Common myeloid progenitor, CD34-positive (primary cell): ENCODE data around the gene TXNRD2.
A peak's percentile ranks its signal among the peaks of the same experiment; 100 is the strongest.

ENCODE experiments used
- CTCF ChIA-PET: fragments of 350-600 bp; sonication (Branson Sonifier 250); formaldehyde crosslinking; loops from one replicate; lab custom pipeline; 2021; ENCODE audit warnings: antibody characterized with exemption; lab: Charles Lee
- POLR2A ChIA-PET: fragments of 350-600 bp; sonication (Branson Sonifier 250); formaldehyde crosslinking; loops from one replicate; lab custom pipeline; 2021; ENCODE audit warnings: antibody characterized with exemption; lab: Charles Lee
- DNase-seq, 3 donors: peaks; one replicate each; pipeline versions ENCODE4 v3.0.0 to v3.0.0-alpha.2; 2013
- H3K27ac ChIP-seq, 2 experiments: 1 replicate in 1 of 2; 2 replicates in 1 of 2; pipeline ENCODE4 v1.7.0; 2013; ENCODE audit warnings: inconsistent platforms in 2 of 2, low read length in 2 of 2, mild to moderate bottlenecking in 2 of 2, low read depth in 1 of 2, moderate library complexity in 1 of 2; ENCODE audit not compliant: severe bottlenecking in 2 of 2, insufficient read depth in 1 of 2, poor library complexity in 1 of 2
- H3K27me3 ChIP-seq, 5 experiments: replicated peaks in 2 of 5; 1 replicate in 3 of 5; 2 replicates in 2 of 5; pipeline versions ENCODE4 v1.6.1 to v1.7.0; 2013; ENCODE audit warnings: low read length in 4 of 5, mild to moderate bottlenecking in 2 of 5, moderate library complexity in 2 of 5, inconsistent platforms in 1 of 5; ENCODE audit not compliant: insufficient read depth in 5 of 5, control insufficient read depth in 4 of 5
- H3K36me3 ChIP-seq, 4 experiments: 1 replicate in 2 of 4; 2 replicates in 2 of 4; pipeline versions ENCODE4 v1.6.1 to v1.7.0; 2013; ENCODE audit warnings: low read length in 3 of 4, control low read depth in 1 of 4, mild to moderate bottlenecking in 1 of 4; ENCODE audit not compliant: control insufficient read depth in 4 of 4, insufficient read depth in 4 of 4
- H3K4me1 ChIP-seq, 4 experiments: 1 replicate in 3 of 4; 2 replicates in 1 of 4; pipeline versions ENCODE4 v1.6.1 to v1.7.1; 2013; ENCODE audit warnings: low read length in 3 of 4, mild to moderate bottlenecking in 3 of 4, control low read depth in 1 of 4, inconsistent platforms in 1 of 4, moderate library complexity in 1 of 4; ENCODE audit not compliant: control insufficient read depth in 4 of 4, insufficient read depth in 4 of 4; ENCODE audit errors: control extremely low read depth in 1 of 4
- H3K4me3 ChIP-seq, 7 experiments: 1 replicate in 4 of 7; 2 replicates in 3 of 7; pipeline versions ENCODE4 v1.5.1 to v1.7.0; 2013; ENCODE audit warnings: mild to moderate bottlenecking in 7 of 7, low read length in 6 of 7, moderate library complexity in 6 of 7, inconsistent platforms in 2 of 7, low read depth in 2 of 7, control low read depth in 1 of 7; ENCODE audit not compliant: insufficient read depth in 4 of 7, control insufficient read depth in 1 of 7; ENCODE audit errors: extremely low read depth in 1 of 7
- H3K9me3 ChIP-seq, 5 experiments: 1 replicate in 4 of 5; 2 replicates in 1 of 5; pipeline versions ENCODE4 v1.6.1 to v1.7.1; 2013; ENCODE audit warnings: low read length in 4 of 5, mild to moderate bottlenecking in 2 of 5, inconsistent platforms in 1 of 5, low read depth in 1 of 5, moderate library complexity in 1 of 5; ENCODE audit not compliant: control insufficient read depth in 4 of 5, insufficient read depth in 2 of 5; ENCODE audit errors: control extremely low read depth in 1 of 5
- WGBS: methylation state at CpG from one replicate; pipeline ENCODE4 v1.1.5; 2013; ENCODE audit not compliant: insufficient coverage; 5-methylcytosine and 5-hydroxymethylcytosine counted together

Gene TXNRD2

DNA sequence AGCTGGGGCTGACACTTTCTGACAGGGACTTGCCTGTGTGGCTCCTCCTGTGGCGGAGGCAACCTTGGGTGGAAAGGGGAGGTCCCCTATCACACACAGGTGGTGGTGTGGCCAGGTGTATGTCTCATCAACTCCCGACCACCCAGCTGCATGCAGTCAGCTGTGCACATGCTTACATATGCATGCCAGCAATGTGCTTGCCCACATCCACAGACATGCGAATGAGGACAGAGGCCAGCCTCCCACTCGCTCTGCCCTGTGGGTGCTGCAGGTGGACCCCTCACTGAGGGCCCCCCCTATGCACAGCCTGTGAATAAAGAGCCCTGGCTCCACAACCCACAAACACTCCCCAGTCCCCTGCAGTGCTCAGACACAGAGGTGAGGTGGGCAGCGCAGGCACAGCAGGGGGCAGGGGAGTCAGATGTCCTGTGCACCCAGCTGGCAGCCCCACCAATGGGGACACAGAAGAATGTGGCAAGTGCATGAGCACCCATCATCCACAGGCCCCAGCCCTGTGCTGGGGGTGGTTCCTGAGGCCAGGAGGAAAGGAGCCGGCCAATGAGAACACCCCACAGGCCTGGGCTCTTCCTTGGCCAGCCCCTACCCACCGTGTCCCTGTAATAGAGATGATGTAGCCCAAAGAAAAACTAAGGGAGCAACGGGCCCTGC lies 96.4 kb downstream of the TXNRD2 start:
- peaks cover 0 to 4% (median 0%) of the 10 kb centered on the region in 5 experiments for H3K9me3 ChIP-seq
- no peak overlapping the region for H3K27ac ChIP-seq
- ChIA-PET POLR2A (interaction anchor here (0.9 kb wide), 1 partner anchor 21 kb away, joined by 3 read pairs; no protein-coding TSS in a partner anchor), CTCF (interaction anchor here (1.0 to 2.1 kb wide), 7 partner anchors 10 to 126 kb away, joined by 3 to 13 read pairs (median 4); partner anchors contain the start of genes GNB1L and RTL10)
- peaks cover 3 to 29% (median 15%) of the 10 kb centered on the region in 4 experiments for H3K36me3 ChIP-seq
- peak overlapping the region in 4 of 7 experiments; percentile 30 to 62 (median 58) for H3K4me3 ChIP-seq
- peak in 1 of 3 donors; percentile 8 for DNase-seq
- WGBS: 79% methylated on average over 7 of the region's 8 CpGs
- H3K27me3 ChIP-seq: no peaks in the 10 kb centered on the region
- peaks cover 0 to 23% (median 21%) of the 10 kb centered on the region in 4 experiments for H3K4me1 ChIP-seq

GRCh38 chr22:19844377-19845053 lies 97.1 kb downstream of the TXNRD2 start:
- Histone ChIP-seq H3K4me3 (peak overlapping the region in 5 of 7 experiments; percentile 30 to 62 (median 57)), H3K27me3 (no peaks in the 10 kb centered on the region), H3K9me3 (peaks cover 0 to 4% (median 0%) of the 10 kb centered on the region in 5 experiments), H3K36me3 (peaks cover 3 to 23% (median 9%) of the 10 kb centered on the region in 4 experiments), H3K4me1 (peaks cover 0 to 23% (median 21%) of the 10 kb centered on the region in 4 experiments), H3K27ac (no peak overlapping the region)
- ChIA-PET POLR2A (interaction anchor here (0.9 kb wide), 1 partner anchor 22 kb away, joined by 3 read pairs; no protein-coding TSS in a partner anchor), CTCF (interaction anchor here (0.8 to 2.1 kb wide), 10 partner anchors 10 to 125 kb away, joined by 3 to 13 read pairs (median 3); partner anchors contain the start of genes GNB1L and RTL10)
- 9% methylated on average over 15 of the region's 18 CpGs for WGBS
- peak; percentile 50 to 85 (median 79) for DNase-seq

DNA sequence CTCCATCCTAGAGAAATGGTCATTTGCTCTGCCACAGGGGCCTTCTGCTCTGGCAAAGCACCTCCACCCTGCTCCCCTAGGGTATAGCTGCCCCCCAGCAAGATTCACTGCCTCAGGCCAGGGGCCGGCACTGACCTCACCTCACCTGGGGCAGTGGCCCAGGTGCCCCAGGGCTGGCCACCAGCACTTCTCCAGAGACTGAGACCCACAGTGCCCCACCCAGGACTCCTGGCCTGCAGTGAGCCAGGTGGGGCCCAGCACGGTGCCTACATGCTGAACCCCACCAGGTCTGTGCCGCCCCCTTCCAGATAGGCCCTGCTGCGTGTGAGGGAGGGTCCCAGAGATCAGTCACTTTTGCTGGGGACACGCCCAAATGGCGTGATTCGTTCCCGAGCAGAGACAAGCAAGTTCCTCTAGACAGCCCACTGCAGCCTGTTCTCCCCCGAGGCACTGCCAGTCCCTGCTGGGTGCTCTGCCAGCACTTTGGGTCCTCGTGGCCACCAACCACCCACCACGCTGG lies 97.7 kb downstream of the TXNRD2 start:
- H3K36me3 ChIP-seq: peaks cover 3 to 21% (median 8%) of the 10 kb centered on the region in 4 experiments
- WGBS: 52% methylated on average over 9 of the region's 11 CpGs
- peak overlapping the region in 3 of 7 experiments; percentile 57 to 62 (median 59) for H3K4me3 ChIP-seq
- peaks cover 0 to 23% (median 21%) of the 10 kb centered on the region in 4 experiments for H3K4me1 ChIP-seq
- peaks cover 0 to 4% (median 0%) of the 10 kb centered on the region in 5 experiments for H3K9me3 ChIP-seq
- no peaks in the 10 kb centered on the region for H3K27me3 ChIP-seq
- DNase-seq: no peak
- ChIA-PET POLR2A (no interaction called here), CTCF (interaction anchor here (0.8 to 2.1 kb wide), 9 partner anchors 9 to 113 kb away, joined by 3 to 13 read pairs (median 3); partner anchors contain the start of genes GNB1L and RTL10)
- no peak overlapping the region for H3K27ac ChIP-seq

GRCh38 chr22:19843107-19843856 lies 98.3 kb downstream of the TXNRD2 start:
- Histone ChIP-seq H3K27me3 (no peaks in the 10 kb centered on the region), H3K36me3 (peaks cover 1 to 14% (median 6%) of the 10 kb centered on the region in 4 experiments), H3K4me1 (peaks cover 0 to 23% (median 21%) of the 10 kb centered on the region in 4 experiments), H3K9me3 (peaks cover 0 to 4% (median 0%) of the 10 kb centered on the region in 5 experiments), H3K27ac (no peak overlapping the region), H3K4me3 (no peak overlapping the region)
- ChIA-PET CTCF (interaction anchor here (1.2 to 2.1 kb wide), 5 partner anchors 11 to 113 kb away, joined by 3 to 13 read pairs (median 4); partner anchors contain the start of genes GNB1L and RTL10), POLR2A (no interaction called here)
- DNase-seq: no peak
- 92% methylated on average over 20 of the region's 27 CpGs for WGBS

- no peak for DNase-seq
- no peaks in the 10 kb centered on the region for H3K27me3 ChIP-seq
- no peak overlapping the region for H3K4me3 ChIP-seq
- no peak overlapping the region for H3K27ac ChIP-seq
- peaks cover 0 to 4% (median 0%) of the 10 kb centered on the region in 5 experiments for H3K9me3 ChIP-seq
- WGBS: 99% methylated on average over 12 of the region's 12 CpGs
- POLR2A ChIA-PET: no interaction called here
- H3K36me3 ChIP-seq: peaks cover 0 to 9% (median 5%) of the 10 kb centered on the region in 4 experiments
- H3K4me1 ChIP-seq: peaks cover 0 to 23% (median 21%) of the 10 kb centered on the region in 4 experiments
- CTCF ChIA-PET: interaction anchor here (1.5 to 2.0 kb wide), 2 partner anchors 10 to 68 kb away, joined by 4 read pairs; no protein-coding TSS in a partner anchor
Measured at GRCh38 chr22:19842393-19843106, 99.1 kb downstream of the TXNRD2 start.
